Breast epithelium (tissue), 3 donors: ENCODE data around the gene TALDO1.

Experiments used
- POLR2A ChIP-seq: fragments of 450-650 bp; IDR thresholded peaks from one replicate; pipeline ENCODE4 v1.6.1; 2016; ENCODE audit warnings: antibody characterized with exemption, mild to moderate bottlenecking, moderate library complexity
- TF ChIP-seq, protein P1 (sequence below), 3 donors: fragments of 450-650 bp; IDR thresholded peaks; one replicate each; pipeline ENCODE4 v1.5.1; 2016 to 2017; ENCODE audit warnings: antibody characterized with exemption in 3 of 3, mild to moderate bottlenecking in 3 of 3, moderate library complexity in 3 of 3

DNA sequence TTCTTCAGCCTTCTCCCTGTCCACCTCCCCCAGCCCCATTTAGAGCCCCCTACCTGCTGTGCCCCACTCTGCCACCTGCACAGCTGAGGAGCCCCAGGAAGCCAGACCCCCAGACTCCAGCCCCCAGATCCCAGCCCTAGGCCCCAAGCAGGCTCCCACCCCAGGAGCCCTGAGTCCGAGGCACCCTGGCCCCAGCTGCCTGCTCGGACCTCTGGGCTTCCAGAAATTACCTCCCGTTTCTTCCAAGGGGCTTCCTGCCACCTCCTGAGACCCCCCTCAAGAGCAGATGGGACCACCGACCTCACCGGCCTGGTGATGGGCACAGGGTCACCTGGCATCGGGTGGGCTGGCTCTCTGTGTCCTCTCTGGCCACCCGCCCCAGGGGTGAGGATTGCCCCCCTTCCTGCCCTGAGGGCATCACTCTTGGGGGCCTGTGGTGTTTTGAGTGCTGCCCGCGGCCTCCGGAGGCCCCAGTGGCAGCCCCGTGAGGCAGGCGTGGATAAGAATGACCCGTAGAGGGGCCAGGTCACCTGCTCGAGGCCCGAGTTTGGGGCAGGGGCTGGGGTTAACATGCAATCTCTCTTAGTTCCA is 18.3 kb upstream of the TALDO1 start:
- TF ChIP-seq, protein P1, sequence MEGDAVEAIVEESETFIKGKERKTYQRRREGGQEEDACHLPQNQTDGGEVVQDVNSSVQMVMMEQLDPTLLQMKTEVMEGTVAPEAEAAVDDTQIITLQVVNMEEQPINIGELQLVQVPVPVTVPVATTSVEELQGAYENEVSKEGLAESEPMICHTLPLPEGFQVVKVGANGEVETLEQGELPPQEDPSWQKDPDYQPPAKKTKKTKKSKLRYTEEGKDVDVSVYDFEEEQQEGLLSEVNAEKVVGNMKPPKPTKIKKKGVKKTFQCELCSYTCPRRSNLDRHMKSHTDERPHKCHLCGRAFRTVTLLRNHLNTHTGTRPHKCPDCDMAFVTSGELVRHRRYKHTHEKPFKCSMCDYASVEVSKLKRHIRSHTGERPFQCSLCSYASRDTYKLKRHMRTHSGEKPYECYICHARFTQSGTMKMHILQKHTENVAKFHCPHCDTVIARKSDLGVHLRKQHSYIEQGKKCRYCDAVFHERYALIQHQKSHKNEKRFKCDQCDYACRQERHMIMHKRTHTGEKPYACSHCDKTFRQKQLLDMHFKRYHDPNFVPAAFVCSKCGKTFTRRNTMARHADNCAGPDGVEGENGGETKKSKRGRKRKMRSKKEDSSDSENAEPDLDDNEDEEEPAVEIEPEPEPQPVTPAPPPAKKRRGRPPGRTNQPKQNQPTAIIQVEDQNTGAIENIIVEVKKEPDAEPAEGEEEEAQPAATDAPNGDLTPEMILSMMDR (IDR thresholded peaks at IDR 0.05) = no peak
- no peak for TF ChIP-seq POLR2A
